GM21717 (cell line): ENCODE measurements around the gene CD177.
"Not testable (repeated sequence)": the region's sequence is repeated elsewhere in the genome, so short reads cannot be mapped to it uniquely, and the experiment has no call there.

Experiments
- ATAC-seq: cut with Tn5 transposase; IDR thresholded peaks from one replicate; pipeline ENCODE4 v1.9.1; 2021; ENCODE audit warnings: mild to moderate bottlenecking, moderate library complexity; ENCODE audit not compliant: unreplicated experiment

Gene CD177

GRCh38 chr19:43332058-43332922 lies 21.2 kb upstream of the CD177 start:
- ATAC-seq: no peak

- ATAC-seq: not testable (repeated sequence)
These were observed 17.0 kb upstream of the CD177 start for GRCh38 chr19:43336508-43336907.

GRCh38 chr19:43337737-43338136 lies 15.7 kb upstream of the CD177 start:
- ATAC-seq: no peak

GRCh38 chr19:43338530-43338929 lies 15.0 kb upstream of the CD177 start:
- ATAC-seq: no peak

GRCh38 chr19:43339243-43339930 lies 14.1 kb upstream of the CD177 start:
- ATAC-seq: not testable (repeated sequence)

- not testable (repeated sequence) for ATAC-seq
These were observed 13.4 kb upstream of the CD177 start for GRCh38 chr19:43340101-43340500.

GRCh38 chr19:43341098-43341497 lies 12.4 kb upstream of the CD177 start:
- not testable (repeated sequence) for ATAC-seq

GRCh38 chr19:43342104-43342503 lies 11.4 kb upstream of the CD177 start:
- not testable (repeated sequence) for ATAC-seq

- not testable (repeated sequence) for ATAC-seq
These were observed 9.1 kb upstream of the CD177 start for GRCh38 chr19:43344347-43344925.

- not testable (repeated sequence) for ATAC-seq
These were observed 3.7 kb upstream of the CD177 start for GRCh38 chr19:43349813-43350212.

- ATAC-seq: no peak
These were observed 1.3 kb upstream of the CD177 start for GRCh38 chr19:43351998-43352746.

- no peak for ATAC-seq
These were observed 780 bp downstream of the CD177 start for GRCh38 chr19:43354305-43354627.

- not testable (repeated sequence) for ATAC-seq
These were observed 3.3 kb downstream of the CD177 start for GRCh38 chr19:43356749-43357148.

- ATAC-seq: no peak
These were observed 8.7 kb downstream of the CD177 start for GRCh38 chr19:43362179-43362578.

GRCh38 chr19:43362745-43363144 lies 9.3 kb downstream of the CD177 start:
- no peak for ATAC-seq

- not testable (repeated sequence) for ATAC-seq
These were observed 12.2 kb downstream of the CD177 start for GRCh38 chr19:43365677-43366076.

GRCh38 chr19:43367822-43368221 lies 14.3 kb downstream of the CD177 start:
- no peak for ATAC-seq

GRCh38 chr19:43368897-43369296 lies 15.4 kb downstream of the CD177 start:
- not testable (repeated sequence) for ATAC-seq

GRCh38 chr19:43371909-43372308 lies 18.4 kb downstream of the CD177 start:
- no peak for ATAC-seq

- no peak for ATAC-seq
These were observed 19.0 kb downstream of the CD177 start for GRCh38 chr19:43372462-43372861.

- ATAC-seq: not testable (repeated sequence)
These were observed 24.1 kb downstream of the CD177 start for GRCh38 chr19:43377624-43378023.
